ENCODE results near the gene ZNF689. TPM values are rescaled to one million over a fixed set of nuclear protein-coding genes. Genes with fewer than 3 reads are reported as not detected.

The ZNF689 gene
- total and polyA plus RNA-seq, 2 of the 13 experiments (the other 11 are each of a cell fraction or from before 2014, with no cell fraction given) = 9.7 to 19.5 TPM

- no peak for TF ChIP-seq ZHX2 (IDR thresholded peaks at IDR 0.05; ENCODE audit: low read depth)
- TF ChIP-seq ZHX2 (CRISPR knock-in tag; IDR thresholded peaks at IDR 0.05; ENCODE audit: borderline replicate concordance) = no peak
- TF ChIP-seq HES4 (CRISPR knock-in tag; IDR thresholded peaks at IDR 0.05; ENCODE audit: borderline replicate concordance) = peak; percentile 45; the same call in 1 of the 2 replicates
- 0 out of 2 replicates have a peak, but pooled peaks have one; percentile 2 for TF ChIP-seq ZNF317 (CRISPR knock-in tag; IDR thresholded peaks at IDR 0.05)
- no peak; the same call in 1 of the 2 replicates for TF ChIP-seq UBTF (CRISPR knock-in tag; IDR thresholded peaks at IDR 0.05)
- peak; percentile 61; the same call in 1 of the 2 replicates for TF ChIP-seq ZNF225 (CRISPR knock-in tag; IDR thresholded peaks at IDR 0.05)
- 0 out of 2 replicates have a peak, but pooled peaks have one; percentile 0 for TF ChIP-seq ZNF232 (CRISPR knock-in tag; IDR thresholded peaks at IDR 0.05; ENCODE audit: borderline replicate concordance)
- TF ChIP-seq ZNF256 (CRISPR knock-in tag; conservative IDR thresholded peaks at IDR 0.05) = no peak
- no peak for TF ChIP-seq CBX5 (CRISPR knock-in tag; IDR thresholded peaks at IDR 0.05; ENCODE audit: borderline replicate concordance)
- TF ChIP-seq CCDC6 (CRISPR knock-in tag; IDR thresholded peaks at IDR 0.05) = no peak
- TF ChIP-seq E2F5 (CRISPR knock-in tag; conservative IDR thresholded peaks at IDR 0.05) = no peak
- no peak for TF ChIP-seq FLYWCH1 (CRISPR knock-in tag; IDR thresholded peaks at IDR 0.05)
- no peak for TF ChIP-seq ZNF639 (CRISPR knock-in tag; conservative IDR thresholded peaks at IDR 0.05)
- peak; percentile 49; the same call in 1 of the 2 replicates for TF ChIP-seq ZFP90 (CRISPR knock-in tag; IDR thresholded peaks at IDR 0.05; ENCODE audit: borderline replicate concordance)
- TF ChIP-seq SOX5 (CRISPR knock-in tag; IDR thresholded peaks at IDR 0.05; ENCODE audit: borderline replicate concordance) = no peak
- TF ChIP-seq HNRNPLL (IDR thresholded peaks at IDR 0.05; ENCODE audit: low read depth, low read length, poor library complexity, severe bottlenecking) = no peak
- 0 out of 2 replicates have a peak, but pooled peaks have one; percentile 3 for TF ChIP-seq TFE3 (CRISPR knock-in tag; IDR thresholded peaks at IDR 0.05)
Observed at GRCh38 chr16:30649725-30650368, 39.7 kb upstream of the ZNF689 start (continued).

All from HepG2 (cell line).